BLaER1 (cell line): ENCODE measurements around the gene SKA1.

Experiments used
- H3K27ac ChIP-seq: shearing (Covaris generic); formaldehyde crosslinking; 2 replicates; pipeline ENCODE4 v1.8.1; 2022
- H3K27me3 ChIP-seq: shearing (Covaris generic); formaldehyde crosslinking; 2 replicates; pipeline ENCODE4 v1.8.1; 2022
- H3K36me3 ChIP-seq: shearing (Covaris generic); formaldehyde crosslinking; 2 replicates; pipeline ENCODE4 v1.8.1; 2022
- H3K4me1 ChIP-seq: shearing (Covaris generic); formaldehyde crosslinking; 2 replicates; pipeline ENCODE4 v1.8.1; 2022
- H3K4me2 ChIP-seq: shearing (Covaris generic); formaldehyde crosslinking; 2 replicates; pipeline ENCODE4 v1.8.1; 2022
- H3K4me3 ChIP-seq: shearing (Covaris generic); formaldehyde crosslinking; 2 replicates; pipeline ENCODE4 v1.8.1; 2022
- H3K9ac ChIP-seq: shearing (Covaris generic); formaldehyde crosslinking; 2 replicates; pipeline ENCODE4 v1.8.1; 2022
- H3K9me3 ChIP-seq: shearing (Covaris generic); formaldehyde crosslinking; 2 replicates; pipeline ENCODE4 v1.8.1; 2022
- H4K20me1 ChIP-seq: shearing (Covaris generic); formaldehyde crosslinking; 2 replicates; pipeline ENCODE4 v1.8.1; 2022
- Cebpa-rat ChIP-seq: shearing (Covaris generic); IDR thresholded peaks from 2 replicates; pipeline ENCODE4 v1.8.1; 2022

The SKA1 gene

GRCh38 chr18:50356036-50356945, 18.6 kb upstream of the SKA1 start:
- Histone ChIP-seq H4K20me1 (no peaks in the 10 kb centered on the region), H3K4me1 (peaks cover 12% of the 10 kb centered on the region), H3K27me3 (no peaks in the 10 kb centered on the region), H3K9me3 (no peaks in the 10 kb centered on the region), H3K9ac (no peak overlapping the region), H3K4me2 (peak overlapping the region; percentile 24), H3K27ac (no peak overlapping the region), H3K36me3 (no peaks in the 10 kb centered on the region), H3K4me3 (no peak overlapping the region)
- TF ChIP-seq Cebpa-rat, result no peak

- Histone ChIP-seq H3K9ac (no peak overlapping the region), H3K4me2 (no peak overlapping the region), H3K4me3 (no peak overlapping the region), H3K9me3 (no peaks in the 10 kb centered on the region), H3K36me3 (no peaks in the 10 kb centered on the region), H3K27me3 (no peaks in the 10 kb centered on the region), H3K4me1 (peaks cover 12% of the 10 kb centered on the region), H4K20me1 (no peaks in the 10 kb centered on the region), H3K27ac (no peak overlapping the region)
- no peak for TF ChIP-seq Cebpa-rat
These were observed 16.0 kb upstream of the SKA1 start for GRCh38 chr18:50358844-50359243.

GRCh38 chr18:50359806-50360205, 15.0 kb upstream of the SKA1 start:
- Histone ChIP-seq H3K4me3 (no peak overlapping the region), H3K9me3 (no peaks in the 10 kb centered on the region)

GRCh38 chr18:50360611-50361010, 14.2 kb upstream of the SKA1 start:
- no peaks in the 10 kb centered on the region for H3K36me3 ChIP-seq

More at GRCh38 chr18:50359806-50360205, 15.0 kb upstream of the SKA1 start:
- no peaks in the 10 kb centered on the region for H3K36me3 ChIP-seq
- no peak overlapping the region for H3K9ac ChIP-seq
- TF ChIP-seq Cebpa-rat, result no peak
- no peaks in the 10 kb centered on the region for H3K27me3 ChIP-seq
- H3K27ac ChIP-seq, result no peak overlapping the region
- no peak overlapping the region for H3K4me2 ChIP-seq
- H4K20me1 ChIP-seq, result no peaks in the 10 kb centered on the region
- peaks cover 12% of the 10 kb centered on the region for H3K4me1 ChIP-seq

GRCh38 chr18:50369672-50370071, 5.2 kb upstream of the SKA1 start:
- no peak overlapping the region for H3K27ac ChIP-seq
- H3K4me2 ChIP-seq, result no peak overlapping the region
- H3K36me3 ChIP-seq, result no peaks in the 10 kb centered on the region
- no peak overlapping the region for H3K4me3 ChIP-seq
- H3K27me3 ChIP-seq, result no peaks in the 10 kb centered on the region
- H4K20me1 ChIP-seq, result no peaks in the 10 kb centered on the region
- peaks cover 9% of the 10 kb centered on the region for H3K4me1 ChIP-seq
- TF ChIP-seq Cebpa-rat, result no peak
- H3K9ac ChIP-seq, result no peak overlapping the region
- peaks cover 29% of the 10 kb centered on the region for H3K9me3 ChIP-seq

More at GRCh38 chr18:50360611-50361010, 14.2 kb upstream of the SKA1 start:
- H3K9me3 ChIP-seq, result no peaks in the 10 kb centered on the region
- no peak for TF ChIP-seq Cebpa-rat
- H3K4me3 ChIP-seq, result no peak overlapping the region
- H3K4me2 ChIP-seq, result no peak overlapping the region
- peaks cover 12% of the 10 kb centered on the region for H3K4me1 ChIP-seq
- no peaks in the 10 kb centered on the region for H3K27me3 ChIP-seq
- no peak overlapping the region for H3K9ac ChIP-seq
- no peak overlapping the region for H3K27ac ChIP-seq
- H4K20me1 ChIP-seq, result no peaks in the 10 kb centered on the region

- Histone ChIP-seq H3K36me3 (peaks cover 10% of the 10 kb centered on the region), H3K4me3 (no peak overlapping the region), H3K4me2 (no peak overlapping the region), H3K9ac (no peak overlapping the region), H3K27me3 (no peaks in the 10 kb centered on the region), H3K27ac (no peak overlapping the region), H3K4me1 (peaks cover 24% of the 10 kb centered on the region), H3K9me3 (peaks cover 29% of the 10 kb centered on the region), H4K20me1 (no peaks in the 10 kb centered on the region)
- TF ChIP-seq Cebpa-rat, result no peak
These were observed 2.1 kb upstream of the SKA1 start for GRCh38 chr18:50372743-50373142.

GRCh38 chr18:50373561-50374219, 1.2 kb upstream of the SKA1 start:
- H3K4me2 ChIP-seq, result peak overlapping the region; percentile 86
- H3K4me1 ChIP-seq, result peaks cover 24% of the 10 kb centered on the region
- TF ChIP-seq Cebpa-rat, result no peak
- H3K4me3 ChIP-seq, result no peak overlapping the region
- H4K20me1 ChIP-seq, result no peaks in the 10 kb centered on the region
- peaks cover 29% of the 10 kb centered on the region for H3K9me3 ChIP-seq
- H3K36me3 ChIP-seq, result peaks cover 18% of the 10 kb centered on the region
- no peak overlapping the region for H3K27ac ChIP-seq
- no peaks in the 10 kb centered on the region for H3K27me3 ChIP-seq
- H3K9ac ChIP-seq, result no peak overlapping the region

- Histone ChIP-seq H4K20me1 (no peaks in the 10 kb centered on the region), H3K4me1 (peaks cover 24% of the 10 kb centered on the region), H3K9ac (peak overlapping the region; percentile 75; the same call in 1 of the 2 replicates), H3K4me2 (peak overlapping the region; percentile 86), H3K9me3 (peaks cover 25% of the 10 kb centered on the region), H3K27me3 (no peaks in the 10 kb centered on the region), H3K4me3 (peak overlapping the region; percentile 84), H3K27ac (peak overlapping the region; percentile 79), H3K36me3 (peaks cover 24% of the 10 kb centered on the region)
- TF ChIP-seq Cebpa-rat, result no peak
These were observed 560 bp upstream of the SKA1 start for GRCh38 chr18:50374220-50374752.

GRCh38 chr18:50377061-50377798, 2.4 kb downstream of the SKA1 start:
- H3K4me2 ChIP-seq, result no peak overlapping the region
- no peaks in the 10 kb centered on the region for H3K27me3 ChIP-seq
- 0 out of 2 replicates have a peak, but pooled peaks cover 9% of the 10 kb centered on the region for H3K9me3 ChIP-seq
- H3K9ac ChIP-seq, result no peak overlapping the region
- H3K4me1 ChIP-seq, result peaks cover 24% of the 10 kb centered on the region
- H4K20me1 ChIP-seq, result no peaks in the 10 kb centered on the region
- no peak overlapping the region for H3K4me3 ChIP-seq
- H3K36me3 ChIP-seq, result peaks cover 48% of the 10 kb centered on the region
- no peak for TF ChIP-seq Cebpa-rat
- H3K27ac ChIP-seq, result no peak overlapping the region
